Superior temporal gyrus (tissue), 1 donor: ENCODE data around the gene OR7A5.
"Not testable (repeated sequence)": the region's sequence is repeated elsewhere in the genome, so short reads cannot be mapped to it uniquely, and the experiment has no call there.

ENCODE experiments used
- DNase-seq: peaks from one replicate; pipeline ENCODE4 v3.0.0-alpha.2; 2016; ENCODE audit errors: extremely low spot score

The OR7A5 gene

GRCh38 chr19:14785102-14785793 lies 49.7 kb downstream of the OR7A5 start:
- DNase-seq, result not testable (repeated sequence)

GRCh38 chr19:14784730-14785101 lies 50.3 kb downstream of the OR7A5 start:
- DNase-seq, result not testable (repeated sequence)

- not testable (repeated sequence) for DNase-seq
Observed at GRCh38 chr19:14783410-14783998, 51.5 kb downstream of the OR7A5 start.

- no peak for DNase-seq
Observed at GRCh38 chr19:14782626-14783409, 52.2 kb downstream of the OR7A5 start.

- not testable (repeated sequence) for DNase-seq
Observed at GRCh38 chr19:14781713-14782536, 53.1 kb downstream of the OR7A5 start.

GRCh38 chr19:14780622-14781225 lies 54.3 kb downstream of the OR7A5 start:
- not testable (repeated sequence) for DNase-seq

GRCh38 chr19:14779151-14779550 lies 55.8 kb downstream of the OR7A5 start:
- DNase-seq, result no peak

- not testable (repeated sequence) for DNase-seq
Observed at GRCh38 chr19:14778110-14778845, 56.7 kb downstream of the OR7A5 start, which contains the start of gene ADGRE2. Gene ADGRE2, minus strand, starts transcription at chr19:14778560. Its CDS starts 1,804 bp downstream, at chr19:14776756.

GRCh38 chr19:14777645-14778044 lies 57.3 kb downstream of the OR7A5 start:
- not testable (repeated sequence) for DNase-seq
